Purkinje cell (primary cell): ENCODE results near the gene GNG7. TPM values are rescaled to one million over a fixed set of nuclear protein-coding genes. Genes with fewer than 3 reads are reported as not detected.

ENCODE experiments used
- polyA plus RNA-seq: library from polyadenylated mRNA; unstranded; fragments of >200 nt; fragmentation: Nextera tagmentation; gene quantifications from 2 replicates; pipeline ENCODE4 v1.2.1, GENCODE V29; 2014

GNG7 gene
- 5.0 and 6.7 TPM in 2 replicates for polyA plus RNA-seq

DNA sequence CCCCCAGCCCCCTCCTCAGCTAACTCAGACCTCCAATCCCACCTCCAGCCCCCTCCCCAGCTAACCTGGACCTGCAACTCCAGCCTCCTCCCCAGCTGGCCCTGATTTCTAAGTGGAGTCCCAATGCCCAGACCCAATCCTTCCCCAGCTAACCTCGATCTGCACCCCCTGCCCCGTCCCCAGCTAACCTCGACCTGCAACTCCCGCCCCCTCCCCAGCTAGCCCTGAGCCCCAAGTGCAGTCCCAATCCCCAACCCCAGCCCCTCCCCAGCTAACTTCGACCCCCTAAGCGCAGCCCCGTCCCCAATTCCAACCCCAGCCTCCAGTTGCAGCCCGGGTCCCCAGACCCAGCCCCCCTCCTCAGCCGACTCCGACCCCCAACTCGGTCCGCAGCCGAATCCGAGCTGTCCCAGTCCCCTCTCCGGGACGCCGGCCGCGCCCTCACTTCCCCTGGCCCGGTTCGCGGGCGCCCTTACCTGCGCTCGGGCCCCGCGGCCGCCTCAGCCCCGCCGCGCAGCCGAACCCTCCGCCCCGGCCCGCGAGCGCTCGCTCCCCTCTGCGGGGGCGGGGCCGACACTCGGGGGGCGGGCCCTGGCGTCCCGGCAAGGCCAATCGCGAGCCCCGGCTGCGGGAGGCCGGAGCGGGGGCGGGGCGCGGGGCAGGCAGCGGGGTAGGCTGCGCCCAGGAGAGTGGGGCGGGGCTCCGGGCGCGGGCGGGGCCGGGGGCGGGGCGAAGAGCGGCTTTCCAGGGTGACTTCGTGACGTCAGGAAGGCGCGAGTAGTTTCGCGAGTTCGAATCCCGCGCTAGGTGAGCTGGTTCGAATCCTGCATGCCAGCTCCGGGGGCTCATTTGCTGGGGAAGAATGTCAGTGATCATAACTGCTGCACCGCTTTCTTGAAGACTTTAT lies at the start of gene GNG7:
Gene GNG7 (minus strand): TSS at position 525 of the 907 bp plus-strand sequence. CDS start 182,006 bp downstream, outside the sequence.

DNA sequence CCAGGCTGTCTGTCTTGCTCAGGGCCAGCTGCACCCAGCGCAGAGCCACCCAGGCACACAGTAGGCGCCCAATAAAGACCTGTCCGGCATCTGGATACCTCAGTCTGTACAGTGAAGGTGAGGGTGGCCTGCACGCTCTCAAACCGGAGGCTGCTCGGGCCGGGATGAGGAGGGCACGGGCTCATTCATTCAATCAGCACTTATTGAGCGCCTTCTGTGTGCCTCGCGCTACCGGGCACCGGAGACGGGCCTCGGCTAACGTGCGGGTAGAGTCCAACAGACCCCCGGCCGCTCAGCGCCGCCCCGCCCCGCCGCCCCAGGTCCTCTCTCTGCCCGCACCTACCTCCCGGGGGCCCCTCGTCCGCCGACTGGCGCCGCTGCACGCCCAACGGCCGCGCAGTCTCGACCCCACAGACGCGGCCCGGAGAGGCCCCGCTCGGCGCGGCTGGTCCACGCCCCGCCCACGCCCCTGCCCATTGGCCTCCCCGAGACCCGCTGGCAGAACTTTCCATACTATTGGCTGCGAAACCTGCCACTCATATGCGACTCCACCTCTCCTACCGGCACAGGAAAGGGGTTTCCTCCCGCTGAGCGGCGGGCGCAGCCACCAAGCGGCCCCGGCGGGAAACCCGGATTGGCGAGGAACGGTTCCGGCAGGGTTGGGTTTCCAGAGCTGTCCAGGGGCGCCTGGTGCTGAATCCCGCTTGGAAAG lies 37.3 kb upstream of the GNG7 start, which contains the start of gene SLC39A3:
Gene SLC39A3 (minus strand): TSS at position 416 of the 712 bp plus-strand sequence. CDS start 2,760 bp downstream, outside the sequence.

DNA sequence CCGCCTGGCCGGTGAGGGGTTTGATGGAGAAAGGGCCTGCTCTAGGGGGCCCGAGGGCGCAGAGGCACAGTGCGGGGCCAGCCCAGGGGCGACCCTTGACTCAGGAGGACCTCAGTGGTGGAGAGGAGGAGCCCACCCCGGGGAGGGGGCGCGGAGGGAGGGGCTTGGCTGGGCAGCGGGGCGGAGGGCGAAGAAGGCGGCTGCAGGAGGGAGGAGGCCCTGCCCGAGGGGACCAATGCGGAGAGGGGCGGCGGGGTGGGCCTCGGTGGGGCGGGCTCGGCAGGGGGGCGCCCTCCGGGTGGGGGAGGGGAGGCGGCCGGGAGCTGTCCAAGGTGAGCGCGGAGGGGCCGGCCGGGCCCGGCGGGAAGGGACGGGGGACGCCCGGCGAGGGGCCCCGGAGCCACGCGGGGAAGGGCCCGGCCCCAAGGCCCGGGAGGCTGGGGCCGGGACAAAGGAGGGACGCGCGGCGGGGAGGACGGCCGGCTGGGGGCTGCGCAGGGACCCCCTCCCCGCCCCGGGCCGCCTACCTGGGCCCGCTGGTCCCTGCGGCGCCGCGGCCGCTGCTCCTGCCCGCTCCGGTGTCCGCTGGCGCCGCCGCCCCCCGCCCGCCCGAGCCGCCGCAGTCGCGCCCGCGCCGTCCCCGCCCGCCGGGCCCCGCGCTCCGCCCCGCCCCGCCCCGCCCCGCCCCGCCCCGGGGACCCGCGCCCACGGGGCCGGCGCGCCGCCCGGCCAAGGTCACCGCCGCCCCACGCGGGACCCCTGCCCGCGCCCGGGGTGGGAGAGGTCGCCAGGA lies 18.5 kb upstream of the GNG7 start, which contains the start of gene DIRAS1:
Gene DIRAS1 (minus strand): TSS at position 596 of the 793 bp plus-strand sequence. CDS start 3,566 bp downstream, outside the sequence.

DNA sequence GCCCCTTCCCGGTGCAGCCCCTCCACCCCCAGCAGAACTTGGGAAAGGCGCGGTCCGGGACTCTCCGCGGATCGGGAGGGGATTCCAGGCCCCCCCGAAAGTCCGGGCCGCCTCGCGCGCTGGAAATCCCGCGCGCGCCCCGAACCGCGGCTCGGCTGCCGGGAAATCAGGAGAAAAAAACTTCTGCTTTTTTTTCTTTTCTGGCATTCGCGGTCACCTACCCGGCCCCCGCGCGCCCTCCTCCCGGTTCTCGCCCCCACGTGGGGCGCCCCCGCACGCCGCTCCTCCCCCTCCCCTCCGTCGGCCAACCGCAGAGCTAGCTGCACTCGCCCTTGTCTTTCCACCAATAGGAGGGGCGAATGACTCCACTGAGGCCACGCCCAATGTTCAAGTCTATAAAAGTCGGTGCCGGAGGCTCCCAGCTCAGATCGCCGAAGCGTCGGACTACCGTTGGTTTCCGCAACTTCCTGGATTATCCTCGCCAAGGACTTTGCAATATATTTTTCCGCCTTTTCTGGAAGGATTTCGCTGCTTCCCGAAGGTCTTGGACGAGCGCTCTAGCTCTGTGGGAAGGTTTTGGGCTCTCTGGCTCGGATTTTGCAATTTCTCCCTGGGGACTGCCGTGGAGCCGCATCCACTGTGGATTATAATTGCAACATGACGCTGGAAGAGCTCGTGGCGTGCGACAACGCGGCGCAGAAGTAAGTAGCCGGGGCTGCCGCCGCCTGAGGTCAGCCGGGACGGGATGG lies 226.6 kb downstream of the GNG7 start, which contains the start of gene GADD45B:
Gene GADD45B (plus strand): TSS at position 426 of the 749 bp plus-strand sequence. CDS start 232 bp downstream, at position 658.

Other genes starting within 250 kb of the GNG7 start
- 0.22 and 1.3 TPM in 2 replicates for gene LMNB2, start 245.7 kb downstream of the GNG7 start, polyA plus RNA-seq
- 0.35 TPM in 2 replicates for gene GADD45B, start 226.6 kb downstream of the GNG7 start, polyA plus RNA-seq
- gene DIRAS1, start 18.7 kb upstream of the GNG7 start, polyA plus RNA-seq = 0.22 and 1.6 TPM in 2 replicates
- 1.1 and 1.7 TPM in 2 replicates for gene SLC39A3, start 37.3 kb upstream of the GNG7 start, polyA plus RNA-seq
- 1.7 and 2.3 TPM in 2 replicates for gene SGTA, start 80.6 kb upstream of the GNG7 start, polyA plus RNA-seq
- gene THOP1, start 82.8 kb upstream of the GNG7 start, polyA plus RNA-seq = 1.5 and 3.0 TPM in 2 replicates
- gene ZNF554, start 117.2 kb upstream of the GNG7 start, polyA plus RNA-seq = 3.1 and 3.9 TPM in 2 replicates
- gene ZNF555, start 138.8 kb upstream of the GNG7 start, polyA plus RNA-seq = 1.5 and 2.2 TPM in 2 replicates
- 0.20 TPM in 1 of 2 replicates, not detected in the other for gene ZNF556, start 164.6 kb upstream of the GNG7 start, polyA plus RNA-seq
- gene ZNF57, start 198.2 kb upstream of the GNG7 start, polyA plus RNA-seq = 6.3 and 8.4 TPM in 2 replicates
- gene ZNF77, start 242.3 kb upstream of the GNG7 start, polyA plus RNA-seq = 0.81 and 2.7 TPM in 2 replicates